HG02870 (cell line): Measurements from ENCODE around the gene TBCA.
"Not testable (repeated sequence)": the region's sequence is repeated elsewhere in the genome, so short reads cannot be mapped to it uniquely, and the experiment has no call there.

Source experiments
- ATAC-seq: cut with Tn5 transposase; IDR thresholded peaks from one replicate; pipeline ENCODE4 v1.9.1; 2021; ENCODE audit warnings: mild to moderate bottlenecking, moderate library complexity; ENCODE audit not compliant: unreplicated experiment

The TBCA gene

DNA sequence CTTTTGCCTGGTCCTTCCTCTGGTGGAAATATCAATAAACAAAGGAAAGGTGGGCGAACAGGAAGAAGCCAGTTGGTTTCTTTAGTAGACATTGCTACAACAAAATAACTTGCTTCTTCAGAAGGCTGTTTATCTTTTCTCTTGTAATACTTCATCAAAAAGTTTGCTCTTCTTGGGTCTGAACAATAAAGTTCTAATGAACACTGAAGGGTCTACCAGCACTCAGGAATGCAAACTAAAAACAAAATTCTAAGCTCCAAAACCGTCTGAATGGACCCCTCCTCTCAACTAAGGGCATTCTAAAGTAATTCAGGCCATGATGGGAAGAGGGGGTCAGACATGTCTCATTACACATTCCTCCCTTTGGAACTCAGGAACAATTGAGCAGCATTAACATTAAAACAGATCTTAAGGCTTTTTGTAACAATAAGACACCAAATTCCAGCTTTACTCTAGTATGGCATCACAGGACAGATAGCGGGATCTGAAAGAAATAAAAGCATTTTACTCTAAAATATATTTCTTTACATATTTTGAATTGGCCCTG is 2.3 kb downstream of the TBCA start:
- no peak for ATAC-seq

DNA sequence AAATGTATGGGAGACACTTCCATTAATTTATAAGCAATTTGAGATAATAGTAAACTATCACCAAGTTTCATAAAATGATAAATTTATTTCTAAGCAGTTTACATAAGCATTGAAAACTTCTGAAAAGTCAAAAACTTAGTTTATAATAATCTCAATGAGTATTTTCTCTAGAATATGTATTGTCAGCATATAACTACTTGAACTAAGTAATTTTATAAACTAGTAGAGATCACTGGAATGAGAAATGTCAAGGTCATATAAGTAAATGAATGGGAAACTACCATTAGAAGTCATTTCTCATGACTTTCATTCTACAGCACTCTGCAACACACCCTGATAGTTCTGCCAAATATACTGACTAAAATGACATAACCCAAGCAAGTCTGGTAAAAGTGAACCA is 3.4 kb downstream of the TBCA start:
- no peak for ATAC-seq

DNA sequence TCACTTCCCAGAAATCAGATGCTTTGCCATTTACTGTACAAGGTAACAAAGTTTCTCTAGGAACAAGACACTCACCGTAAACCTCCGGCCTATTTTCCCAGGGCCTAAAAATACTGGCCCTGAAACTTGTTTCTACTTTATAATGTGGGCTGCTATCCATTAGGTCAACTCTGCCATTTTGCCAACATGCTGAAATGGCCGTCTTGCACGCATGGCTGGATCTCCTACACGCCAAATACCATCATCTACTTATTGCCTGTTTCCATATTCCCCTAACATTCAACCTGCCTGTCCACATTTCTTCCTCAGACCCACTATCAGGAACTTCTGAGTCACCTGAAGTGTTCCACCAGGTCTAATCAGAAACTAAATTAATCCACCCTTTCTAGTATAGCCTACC is 4.7 kb downstream of the TBCA start:
- no peak for ATAC-seq

DNA sequence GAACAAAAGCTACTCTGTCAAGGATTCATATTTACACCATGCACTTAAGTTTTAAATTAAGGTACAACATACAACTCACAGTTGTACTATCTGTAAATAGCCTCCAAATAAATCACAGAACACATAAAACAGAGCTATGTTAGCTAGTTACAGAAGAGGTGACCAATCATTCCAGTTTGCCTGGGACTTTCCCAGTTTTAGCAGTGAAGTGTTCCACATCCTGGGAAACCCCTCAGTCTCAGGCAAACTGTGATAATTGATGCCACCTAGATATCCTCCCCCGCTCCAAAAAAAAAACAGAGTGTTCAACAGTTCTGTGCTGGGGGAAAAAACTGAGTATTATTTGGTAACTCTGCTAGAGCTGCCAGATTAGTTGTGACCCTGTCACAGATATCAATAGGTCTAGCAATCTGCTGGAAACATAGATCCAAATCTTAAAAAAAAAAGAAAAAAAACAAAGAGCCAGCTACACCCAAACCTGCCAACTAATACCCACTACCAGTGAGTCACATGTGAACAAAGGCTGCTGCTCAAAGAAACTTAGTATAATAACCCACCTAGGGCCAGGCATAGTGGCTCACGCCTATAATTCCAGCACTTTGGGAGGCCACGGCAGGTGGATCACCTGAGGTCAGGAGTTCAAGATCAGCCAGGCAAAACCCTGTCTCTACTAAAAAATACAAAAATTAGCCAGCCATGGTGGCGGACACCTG is 5.7 kb downstream of the TBCA start:
- ATAC-seq: no peak

GRCh38 chr5:77768978-77769377 is 7.2 kb downstream of the TBCA start:
- no peak for ATAC-seq

DNA sequence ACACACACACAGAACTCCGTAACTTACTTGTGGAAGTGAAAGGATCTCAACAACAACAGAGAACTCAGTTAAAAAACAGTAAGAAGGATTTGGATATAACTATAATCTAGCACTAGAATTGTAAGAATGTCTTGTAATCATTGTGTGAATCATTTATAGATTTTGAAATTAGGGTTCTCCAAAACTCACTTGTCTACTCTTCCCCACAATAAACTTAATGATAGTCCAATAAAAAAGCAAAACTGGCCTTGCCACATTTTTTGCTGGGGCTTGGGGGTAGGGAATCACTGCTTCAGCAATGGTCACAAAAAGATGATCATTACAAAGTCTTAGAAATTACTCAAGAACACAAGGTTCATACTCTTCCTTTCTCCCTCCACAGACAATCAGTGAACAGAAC is 8.8 kb downstream of the TBCA start:
- ATAC-seq: no peak

- ATAC-seq: no peak
Observed at GRCh38 chr5:77761606-77762005, 14.5 kb downstream of the TBCA start.

DNA sequence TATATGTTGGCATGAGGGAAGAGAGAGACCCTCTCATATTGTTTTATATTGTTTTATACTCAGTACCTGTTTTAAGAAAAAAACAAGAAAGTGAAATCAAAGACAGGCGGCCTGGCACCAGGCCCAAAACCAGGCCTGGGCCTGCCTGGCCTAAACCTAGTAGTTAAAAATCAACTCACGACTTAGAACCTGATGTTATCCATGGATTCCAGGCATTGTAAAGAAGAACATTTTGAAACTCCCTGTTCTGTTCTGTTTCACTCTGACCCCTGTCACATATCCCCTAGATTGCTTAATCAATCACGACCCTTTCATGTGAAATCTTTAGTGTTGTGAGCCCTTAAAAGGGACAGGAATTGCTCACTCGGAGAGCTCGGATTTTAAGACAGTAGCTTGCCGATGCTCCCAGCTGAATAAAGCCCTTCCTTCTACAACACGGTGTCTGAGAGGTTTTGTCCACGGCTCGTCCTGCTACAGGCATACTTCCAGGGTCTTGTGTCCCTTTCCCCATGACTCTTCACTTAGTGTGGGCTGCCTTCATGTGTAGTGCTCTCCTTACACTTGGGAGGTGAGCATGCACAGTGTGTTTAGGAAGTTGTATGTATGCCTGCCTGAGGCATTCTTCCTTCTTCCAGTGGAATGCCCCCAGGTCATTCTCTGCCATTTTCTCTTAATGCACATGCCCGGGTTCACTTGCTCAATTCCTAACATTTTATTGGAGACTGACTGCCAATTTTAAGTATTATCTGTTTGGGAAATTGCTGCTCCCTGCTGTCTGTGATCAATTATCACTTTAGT is 17.8 kb downstream of the TBCA start:
- ATAC-seq: no peak

- ATAC-seq: no peak
Observed at GRCh38 chr5:77751328-77752023, 24.7 kb downstream of the TBCA start.

GRCh38 chr5:77750928-77751327 is 25.2 kb downstream of the TBCA start:
- ATAC-seq: not testable (repeated sequence)

DNA sequence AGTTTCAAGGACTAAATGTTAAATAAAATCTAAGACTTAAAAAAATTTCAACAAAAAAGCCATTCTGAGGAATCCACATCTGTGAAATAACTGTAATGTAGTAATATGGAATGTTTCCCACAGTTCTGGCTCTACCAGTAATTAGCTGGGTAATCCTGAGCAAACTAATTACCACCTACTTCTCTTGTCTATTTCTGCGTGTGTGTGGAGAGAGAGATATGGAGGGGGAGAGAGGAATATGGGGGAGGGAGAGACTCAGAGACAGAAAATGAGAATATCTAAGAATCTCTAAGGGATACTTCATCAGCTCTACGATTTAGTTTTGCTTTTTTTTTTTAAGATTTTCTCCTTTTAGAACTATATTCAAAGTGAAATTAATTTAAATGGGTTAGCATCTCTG is 28.0 kb downstream of the TBCA start:
- no peak for ATAC-seq

DNA sequence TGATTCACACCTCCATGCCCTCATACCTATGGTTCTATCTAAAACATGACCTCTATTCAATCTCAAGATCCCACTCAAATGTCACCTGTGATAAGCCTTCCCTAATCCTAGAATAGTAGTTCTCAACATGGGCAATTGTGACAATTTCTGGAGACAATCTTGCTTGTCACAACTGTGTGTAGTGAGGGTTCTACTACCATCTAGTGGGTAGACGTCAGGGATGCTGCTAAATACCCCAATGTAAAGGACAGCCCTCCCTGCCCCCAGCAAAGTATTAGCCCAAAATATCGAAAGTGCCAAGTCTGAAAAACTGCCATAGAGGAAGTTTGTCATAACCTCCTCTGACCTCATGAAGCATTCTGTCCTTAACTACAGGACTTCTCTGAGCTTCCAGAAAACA is 32.0 kb downstream of the TBCA start:
- ATAC-seq: no peak

- no peak for ATAC-seq
Observed at GRCh38 chr5:77743181-77743580, 33.0 kb downstream of the TBCA start.

DNA sequence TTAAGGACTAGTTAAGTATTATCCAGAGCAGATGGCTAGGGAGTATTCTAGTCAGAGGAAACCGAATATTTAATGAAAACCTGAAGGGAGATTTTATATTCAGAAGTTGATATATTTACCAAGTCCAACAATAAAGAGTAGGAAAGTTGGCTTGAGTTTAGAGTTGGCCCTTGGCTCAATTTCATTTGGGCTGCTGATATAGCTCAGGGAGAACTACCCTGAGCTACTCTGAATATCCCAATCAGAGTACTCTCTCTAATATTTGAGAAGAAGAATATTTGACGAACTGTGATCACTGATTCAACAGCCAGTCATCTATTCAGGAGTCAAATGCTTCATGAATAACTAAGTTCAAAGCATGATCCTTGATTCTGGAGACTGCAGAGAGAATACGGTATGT is 34.5 kb downstream of the TBCA start:
- no peak for ATAC-seq

DNA sequence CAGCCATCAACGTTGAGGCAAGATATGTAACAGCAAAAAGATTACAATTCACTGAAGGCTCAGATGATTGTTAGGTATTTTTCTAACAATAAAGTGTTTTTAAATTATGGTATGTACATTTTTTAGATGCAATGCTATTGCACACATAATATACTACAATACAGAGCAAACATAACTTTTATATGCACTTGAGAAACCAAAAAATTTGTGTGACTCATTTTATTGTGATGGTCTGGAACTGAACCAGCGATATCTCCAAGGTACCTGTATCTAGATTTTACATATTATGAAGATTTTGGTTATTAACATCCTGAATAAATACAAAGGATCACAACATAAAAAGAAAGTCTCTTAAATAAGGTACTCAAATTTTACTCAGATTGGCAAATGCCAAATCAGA is 41.3 kb downstream of the TBCA start:
- ATAC-seq: no peak

- no peak for ATAC-seq
Observed at GRCh38 chr5:77733130-77733529, 43.0 kb downstream of the TBCA start.

DNA sequence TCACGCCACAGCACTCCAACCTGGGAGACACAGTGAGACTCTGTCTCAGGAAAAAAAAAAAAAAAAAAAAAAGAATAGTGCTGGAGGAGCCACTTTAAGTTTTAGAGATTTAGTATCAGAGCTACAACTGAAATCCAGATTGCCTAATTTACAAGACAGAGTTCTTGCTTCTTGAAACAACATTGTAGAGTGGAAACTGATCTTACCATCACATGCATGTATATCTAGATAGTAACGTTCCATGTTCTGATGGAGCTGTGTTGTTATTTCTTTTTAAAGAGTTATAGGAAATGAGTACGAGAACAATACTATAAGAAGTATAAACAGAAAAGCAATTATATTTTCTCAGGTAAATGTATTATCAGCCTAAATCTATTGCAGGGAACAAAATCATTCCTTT is 48.9 kb downstream of the TBCA start:
- ATAC-seq: no peak

DNA sequence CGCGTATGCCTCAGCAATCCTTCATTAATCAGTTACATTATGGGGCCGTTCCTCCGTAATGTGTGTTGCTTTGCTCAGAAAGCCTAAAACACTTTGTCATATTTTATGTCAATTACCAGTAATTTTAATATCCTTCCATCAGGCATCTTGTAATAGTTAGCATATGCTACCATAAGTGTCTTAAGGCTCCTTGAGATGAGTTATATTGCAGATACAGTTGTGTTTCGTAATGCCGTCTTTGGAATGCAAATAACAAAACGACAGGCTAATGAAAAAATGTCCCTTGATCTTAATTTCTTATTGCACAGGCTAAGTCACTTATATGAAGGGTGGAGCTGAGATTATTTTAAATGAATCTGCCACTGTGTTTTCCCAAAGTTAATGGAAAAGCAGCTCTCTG is 50.5 kb downstream of the TBCA start:
- ATAC-seq: no peak

DNA sequence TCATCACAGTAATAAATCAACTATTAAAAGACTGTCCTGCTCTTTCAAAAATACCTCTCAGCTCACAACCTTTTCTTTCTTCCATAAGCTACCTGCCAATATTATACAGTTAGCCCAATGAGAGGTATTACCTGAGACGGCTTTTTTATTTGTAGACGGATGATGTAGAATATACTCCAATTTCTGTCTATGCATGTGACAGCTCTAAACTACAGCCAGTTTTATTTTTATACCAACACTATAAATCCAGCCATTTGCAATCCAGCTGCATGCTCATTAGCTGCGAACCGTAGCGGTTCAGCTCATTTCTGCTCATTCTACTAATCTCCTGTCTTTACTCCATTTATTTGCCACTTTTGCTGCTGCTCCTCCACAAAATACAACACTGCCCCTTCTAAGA is 51.2 kb downstream of the TBCA start:
- no peak for ATAC-seq

GRCh38 chr5:77719666-77720363 is 56.3 kb downstream of the TBCA start:
- ATAC-seq: peak; percentile 57
